Panc1 (cell line): ENCODE measurements around the gene GTSF1L. TPM values are rescaled to one million over a fixed set of nuclear protein-coding genes. Genes with fewer than 3 reads are reported as not detected.
A peak's percentile ranks its signal among the peaks of the same experiment; 100 is the strongest.

ENCODE experiments used
- ATAC-seq: fragments of 200-7000 bp; cut with Tn5 transposase; 2 replicates; pipeline ENCODE4 v1.9.1; 2020; ENCODE audit warnings: mild to moderate bottlenecking, moderate library complexity
- BruUV-seq: library from RNA; stranded (reverse); fragments of 400-500 nt; replicated peaks from 2 replicates; lab custom pipeline; 2021; lab: Mats Ljungman, UMichigan
- CTCF ChIA-PET: fragments of 300-600 bp; sonication (Branson Sonifier 250); formaldehyde crosslinking; loops from one replicate; lab custom pipeline; 2022; ENCODE audit warnings: antibody characterized with exemption; lab: Charles Lee
- POLR2A ChIA-PET: fragments of 300-600 bp; sonication (Branson Sonifier 250); formaldehyde crosslinking; loops from one replicate; lab custom pipeline; 2022; ENCODE audit warnings: antibody characterized with exemption; lab: Charles Lee
- DNase-seq: peaks from one replicate; pipeline ENCODE4 v3.0.0-alpha.2; 2010; ENCODE audit warnings: low read depth, low spot score
- H3K27ac ChIP-seq: 2 replicates; pipeline ENCODE4 v1.5.1; 2011; ENCODE audit warnings: mild to moderate bottlenecking, low read length, inconsistent platforms
- H3K27me3 ChIP-seq: fragments of 200-500 bp; sonication (Bioruptor generic); 2 replicates; pipeline ENCODE4 v1.6.0; 2014; ENCODE audit warnings: low read length, inconsistent platforms; ENCODE audit not compliant: control insufficient read depth, insufficient read depth
- H3K36me3 ChIP-seq: fragments of 200-500 bp; sonication (Bioruptor generic); 2 replicates; pipeline ENCODE4 v1.5.1; 2014; ENCODE audit warnings: inconsistent platforms, mild to moderate bottlenecking, low read length, moderate library complexity; ENCODE audit not compliant: control insufficient read depth, insufficient read depth
- H3K4me1 ChIP-seq: 2 replicates; pipeline ENCODE4 v1.5.1; 2011; ENCODE audit warnings: inconsistent platforms, mild to moderate bottlenecking, low read length, moderate library complexity; ENCODE audit not compliant: control insufficient read depth, insufficient read depth
- H3K4me3 ChIP-seq, 2 experiments: 2 replicates each; pipeline ENCODE4 v1.5.1; 2011 to 2012; ENCODE audit warnings: low read depth in 2 of 2, low read length in 2 of 2, mild to moderate bottlenecking in 2 of 2, inconsistent platforms in 1 of 2, moderate library complexity in 1 of 2
- H3K9me3 ChIP-seq: fragments of 200-500 bp; sonication (Bioruptor generic); 2 replicates; pipeline ENCODE4 v1.5.1; 2014; ENCODE audit warnings: low read depth, mild to moderate bottlenecking, inconsistent platforms, low read length, moderate library complexity; ENCODE audit not compliant: control insufficient read depth, insufficient read depth
- POLR2AphosphoS5 ChIP-seq: IDR thresholded peaks from 2 replicates; pipeline ENCODE4 v1.6.1; 2012; ENCODE audit warnings: mild to moderate bottlenecking, low read depth, low read length, moderate library complexity
- REST ChIP-seq, 2 experiments: IDR thresholded peaks; 2 replicates each; pipeline ENCODE4 v1.6.1; 2011 to 2012; ENCODE audit warnings: low read depth in 2 of 2, control low read depth in 1 of 2, low read length in 1 of 2, mild to moderate bottlenecking in 1 of 2, moderate library complexity in 1 of 2; ENCODE audit not compliant: insufficient read depth in 1 of 2
- SIN3A ChIP-seq: IDR thresholded peaks from 2 replicates; pipeline ENCODE4 v1.6.1; 2012; ENCODE audit warnings: low read depth, mild to moderate bottlenecking, low read length, moderate library complexity, borderline replicate concordance; ENCODE audit not compliant: insufficient read depth
- TCF7L2 ChIP-seq: IDR thresholded peaks from 2 replicates; pipeline ENCODE4 v1.6.1; 2011; ENCODE audit warnings: mild to moderate bottlenecking, low read depth, low read length, inconsistent platforms
- in situ Hi-C: cut with HindIII; loops from 2 replicates; pipeline ENCODE4 v1.10.0; 2016; ENCODE audit warnings: low sequenced_read_pairs, low pct_unique_long_range_greater_than_20kb
- intact Hi-C: fragments of 100-400 bp; cut with micrococcal nuclease; formaldehyde crosslinking; loops from one replicate; pipeline ENCODE4 v1.10.0; 2022; ENCODE audit not compliant: unreplicated experiment
- total RNA-seq: library from RNA; stranded (reverse); gene quantifications from one replicate; pipeline ENCODE4 v1.2.1, GENCODE V29; 2021; ENCODE audit not compliant: unreplicated experiment
- TF ChIP-seq, protein P1 (sequence below): fragments of 450-650 bp; IDR thresholded peaks from 2 replicates; pipeline ENCODE4 v1.5.1; 2017; ENCODE audit warnings: mild to moderate bottlenecking

GTSF1L gene
- total RNA-seq, 1 experiment from 2014 or later: not detected

GRCh38 chr20:43749734-43750294 is 23.0 kb upstream of the GTSF1L start:
- DNase-seq (peak; percentile 27), ATAC-seq (peak; percentile 94)
- Histone ChIP-seq H3K36me3 (no peaks in the 10 kb centered on the region), H3K27ac (no peak overlapping the region), H3K27me3 (no peaks in the 10 kb centered on the region), H3K4me1 (peaks cover 3% of the 10 kb centered on the region; the same call in 1 of the 2 replicates), H3K9me3 (no peaks in the 10 kb centered on the region), H3K4me3 (no peak overlapping the region)
- intact Hi-C loops (loop anchor here (1.0 to 10.0 kb wide), 3 partner anchors 92 to 330 kb away; partner anchors contain the start of gene TOX2), in situ Hi-C loops (no loop called here)
- ChIA-PET POLR2A (no interaction called here), CTCF (interaction anchor here (0.6 to 2.5 kb wide), 3 partner anchors 91 to 331 kb away, joined by 4 to 14 read pairs (median 6); no protein-coding TSS in a partner anchor)
- TF ChIP-seq REST (IDR thresholded peaks at IDR 0.05; ENCODE audit: insufficient read depth in 1 of 2, low read depth in 2 of 2, low read length in 1 of 2) (no peak), POLR2AphosphoS5 (no peak), TCF7L2 (no peak), SIN3A (no peak)
- TF ChIP-seq, protein P1, sequence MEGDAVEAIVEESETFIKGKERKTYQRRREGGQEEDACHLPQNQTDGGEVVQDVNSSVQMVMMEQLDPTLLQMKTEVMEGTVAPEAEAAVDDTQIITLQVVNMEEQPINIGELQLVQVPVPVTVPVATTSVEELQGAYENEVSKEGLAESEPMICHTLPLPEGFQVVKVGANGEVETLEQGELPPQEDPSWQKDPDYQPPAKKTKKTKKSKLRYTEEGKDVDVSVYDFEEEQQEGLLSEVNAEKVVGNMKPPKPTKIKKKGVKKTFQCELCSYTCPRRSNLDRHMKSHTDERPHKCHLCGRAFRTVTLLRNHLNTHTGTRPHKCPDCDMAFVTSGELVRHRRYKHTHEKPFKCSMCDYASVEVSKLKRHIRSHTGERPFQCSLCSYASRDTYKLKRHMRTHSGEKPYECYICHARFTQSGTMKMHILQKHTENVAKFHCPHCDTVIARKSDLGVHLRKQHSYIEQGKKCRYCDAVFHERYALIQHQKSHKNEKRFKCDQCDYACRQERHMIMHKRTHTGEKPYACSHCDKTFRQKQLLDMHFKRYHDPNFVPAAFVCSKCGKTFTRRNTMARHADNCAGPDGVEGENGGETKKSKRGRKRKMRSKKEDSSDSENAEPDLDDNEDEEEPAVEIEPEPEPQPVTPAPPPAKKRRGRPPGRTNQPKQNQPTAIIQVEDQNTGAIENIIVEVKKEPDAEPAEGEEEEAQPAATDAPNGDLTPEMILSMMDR: peak; percentile 99
- BruUV-seq: no TSS peak

DNA sequence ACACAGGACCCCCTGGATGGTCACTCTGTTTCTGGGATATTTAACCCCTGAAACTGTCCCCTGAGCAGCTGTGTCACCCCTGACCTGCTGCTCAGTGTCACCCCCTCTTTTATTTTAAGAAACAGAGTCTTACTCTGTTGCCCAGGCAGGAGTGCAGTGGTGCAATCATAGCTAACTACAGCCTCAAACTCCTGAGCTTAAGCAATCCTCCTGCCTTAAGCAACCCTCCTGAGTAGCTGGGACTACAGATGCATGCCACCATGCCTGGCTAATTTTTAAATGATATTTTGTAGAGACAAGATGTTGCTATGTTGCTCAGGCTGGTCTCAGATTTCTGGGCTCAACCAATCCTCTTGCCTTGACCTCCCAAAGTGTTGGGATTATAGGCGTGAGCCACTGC is 21.5 kb upstream of the GTSF1L start:
- no peak for TF ChIP-seq POLR2AphosphoS5
- TF ChIP-seq TCF7L2: no peak
- TF ChIP-seq, protein P1: no peak
- TF ChIP-seq SIN3A: no peak
- TF ChIP-seq REST (IDR thresholded peaks at IDR 0.05; ENCODE audit: insufficient read depth in 1 of 2, low read depth in 2 of 2, low read length in 1 of 2): no peak
- Histone ChIP-seq H3K27me3 (no peaks in the 10 kb centered on the region), H3K4me1 (peaks cover 3% of the 10 kb centered on the region; the same call in 1 of the 2 replicates), H3K4me3 (no peak overlapping the region), H3K36me3 (no peaks in the 10 kb centered on the region), H3K9me3 (no peaks in the 10 kb centered on the region), H3K27ac (no peak overlapping the region)
- ChIA-PET POLR2A (no interaction called here), CTCF (interaction anchor here (0.7 kb wide), 2 partner anchors 176 to 208 kb away, joined by 3 to 4 read pairs; no protein-coding TSS in a partner anchor)
- intact Hi-C loops: no loop called here
- ATAC-seq: no peak
- in situ Hi-C loops: no loop called here
- no TSS peak for BruUV-seq
- no peak for DNase-seq
